ENCODE results near the gene UST.

Gene UST

DNA sequence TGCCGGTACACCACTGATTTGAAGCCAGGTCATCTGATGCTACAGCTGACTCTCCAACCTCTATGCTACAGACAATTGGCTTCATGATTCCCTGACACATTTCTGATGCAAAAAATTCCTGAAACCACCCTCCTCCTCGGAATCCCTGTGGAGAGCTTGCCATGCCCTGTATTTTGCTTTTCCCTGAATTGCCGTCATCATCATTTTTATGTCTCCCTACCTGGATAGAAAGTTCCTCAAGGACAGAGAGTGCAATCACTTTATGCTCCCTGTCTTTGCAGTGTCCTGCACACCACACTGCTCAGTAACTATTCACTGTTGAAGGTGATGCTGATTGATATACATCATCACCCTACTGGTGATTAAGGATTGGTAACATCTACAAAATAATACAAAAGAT lies 239.8 kb downstream of the UST start:
- TF ChIP-seq, protein P1, sequence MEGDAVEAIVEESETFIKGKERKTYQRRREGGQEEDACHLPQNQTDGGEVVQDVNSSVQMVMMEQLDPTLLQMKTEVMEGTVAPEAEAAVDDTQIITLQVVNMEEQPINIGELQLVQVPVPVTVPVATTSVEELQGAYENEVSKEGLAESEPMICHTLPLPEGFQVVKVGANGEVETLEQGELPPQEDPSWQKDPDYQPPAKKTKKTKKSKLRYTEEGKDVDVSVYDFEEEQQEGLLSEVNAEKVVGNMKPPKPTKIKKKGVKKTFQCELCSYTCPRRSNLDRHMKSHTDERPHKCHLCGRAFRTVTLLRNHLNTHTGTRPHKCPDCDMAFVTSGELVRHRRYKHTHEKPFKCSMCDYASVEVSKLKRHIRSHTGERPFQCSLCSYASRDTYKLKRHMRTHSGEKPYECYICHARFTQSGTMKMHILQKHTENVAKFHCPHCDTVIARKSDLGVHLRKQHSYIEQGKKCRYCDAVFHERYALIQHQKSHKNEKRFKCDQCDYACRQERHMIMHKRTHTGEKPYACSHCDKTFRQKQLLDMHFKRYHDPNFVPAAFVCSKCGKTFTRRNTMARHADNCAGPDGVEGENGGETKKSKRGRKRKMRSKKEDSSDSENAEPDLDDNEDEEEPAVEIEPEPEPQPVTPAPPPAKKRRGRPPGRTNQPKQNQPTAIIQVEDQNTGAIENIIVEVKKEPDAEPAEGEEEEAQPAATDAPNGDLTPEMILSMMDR (IDR thresholded peaks at IDR 0.05; ENCODE audit: low read depth, low read length), result no peak
- DNase-seq (ENCODE audit: extremely low read depth, low read depth), result no peak

DNA sequence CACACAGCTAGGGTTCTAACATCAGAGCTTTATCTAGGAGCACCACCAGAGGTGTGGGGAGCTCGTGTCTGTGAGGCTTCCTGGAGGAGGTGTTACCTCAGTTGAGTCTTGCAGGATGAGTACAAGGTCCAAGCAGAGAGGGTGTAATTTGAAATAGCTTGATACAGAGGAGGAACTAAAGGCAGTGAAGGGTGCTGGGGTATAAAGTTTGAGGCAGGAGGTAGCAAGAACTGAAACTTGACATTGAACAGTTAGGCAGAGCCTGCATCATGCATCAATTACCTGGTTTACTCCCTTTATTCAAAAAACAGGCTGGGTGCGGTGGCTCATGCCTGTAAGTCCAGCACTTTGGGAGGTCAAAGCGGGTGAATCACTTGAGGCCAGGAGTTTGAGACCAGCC lies 241.2 kb downstream of the UST start:
- TF ChIP-seq, protein P1 (IDR thresholded peaks at IDR 0.05; ENCODE audit: low read depth, low read length), result no peak
- no peak for DNase-seq (ENCODE audit: extremely low read depth, low read depth)

DNA sequence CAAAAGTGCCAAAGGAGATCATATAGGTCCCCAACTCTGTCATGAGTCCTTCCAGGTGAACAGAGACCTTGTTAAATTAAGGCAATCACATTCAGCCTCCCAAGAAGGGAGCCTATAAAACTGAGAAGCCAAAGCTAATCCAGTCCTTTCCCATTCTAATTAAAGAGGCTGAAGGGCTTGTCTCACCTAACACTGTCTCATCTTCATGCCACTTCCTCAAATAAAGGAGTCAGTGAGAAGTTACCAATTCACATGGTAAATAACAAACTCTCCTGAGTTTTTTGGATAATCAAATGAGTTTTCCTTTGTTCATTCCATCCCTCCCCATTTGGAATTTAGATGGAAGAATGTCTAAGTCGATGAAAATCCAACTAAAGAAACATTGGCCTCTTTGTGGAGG lies 242.8 kb downstream of the UST start:
- no peak for DNase-seq (ENCODE audit: extremely low read depth, low read depth)
- TF ChIP-seq, protein P1 (IDR thresholded peaks at IDR 0.05; ENCODE audit: low read depth, low read length), result no peak

DNA sequence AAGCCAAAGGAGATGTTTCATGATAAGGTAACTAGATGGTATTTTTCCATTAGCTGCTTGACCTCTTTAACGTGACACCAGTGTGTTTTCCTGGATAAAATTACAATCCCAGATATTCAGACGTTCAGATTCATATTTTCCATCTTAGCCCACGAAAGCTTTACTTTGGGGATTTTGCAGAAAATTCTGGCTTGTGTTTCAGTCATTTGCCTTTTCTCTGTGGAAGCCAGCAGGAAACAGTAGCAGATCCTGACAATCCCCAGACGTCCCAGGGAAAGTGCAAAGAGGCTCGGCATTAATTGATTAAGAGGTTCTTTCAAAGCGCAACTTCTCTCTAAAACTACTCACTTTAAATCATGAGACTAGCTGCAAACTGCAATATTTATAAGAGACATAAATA lies 243.6 kb downstream of the UST start:
- no peak for DNase-seq (ENCODE audit: extremely low read depth, low read depth)
- TF ChIP-seq, protein P1 (IDR thresholded peaks at IDR 0.05; ENCODE audit: low read depth, low read length), result no peak

DNA sequence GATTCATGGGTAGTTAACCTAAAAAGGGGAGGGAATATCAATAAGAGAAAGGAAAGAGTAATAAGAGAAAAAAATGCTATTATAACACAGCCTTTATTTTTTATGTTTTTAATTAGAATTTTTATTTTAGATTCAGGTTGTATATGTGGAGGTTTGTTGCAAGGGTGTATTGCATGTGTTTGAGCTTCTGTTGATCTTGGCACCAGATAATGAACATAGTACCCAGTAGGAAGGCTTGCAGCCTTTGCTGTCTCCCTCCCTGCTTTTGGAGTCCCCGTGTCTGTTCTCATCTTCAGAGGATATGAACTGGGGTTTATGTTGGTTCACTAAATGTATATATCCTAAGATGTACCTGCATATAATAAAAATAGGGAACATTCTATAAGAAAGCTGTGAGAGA lies 250.0 kb downstream of the UST start:
- TF ChIP-seq, protein P1 (IDR thresholded peaks at IDR 0.05; ENCODE audit: low read depth, low read length), result no peak
- no peak for DNase-seq (ENCODE audit: extremely low read depth, low read depth)

DNA sequence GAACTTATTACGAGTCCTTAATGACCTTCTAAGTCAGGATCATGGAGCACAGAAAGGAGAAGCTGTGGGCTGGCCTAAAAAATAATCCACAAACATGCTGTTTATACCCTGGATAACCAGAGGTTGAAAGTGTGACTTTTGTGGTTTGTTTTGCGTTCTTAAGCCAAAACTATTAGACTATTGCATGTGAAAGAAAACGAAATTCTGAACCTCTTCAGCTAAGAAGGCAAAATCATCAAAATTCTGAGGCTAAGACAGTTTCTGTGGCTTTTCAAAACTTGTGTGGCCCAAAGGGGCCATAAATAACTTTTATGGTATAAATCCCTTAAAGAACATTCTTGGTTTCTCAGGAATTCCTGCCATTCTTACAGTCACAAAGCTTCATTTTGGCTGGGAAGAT lies 251.0 kb downstream of the UST start:
- TF ChIP-seq, protein P1 (IDR thresholded peaks at IDR 0.05; ENCODE audit: low read depth, low read length), result no peak
- peak; percentile 32 for DNase-seq (ENCODE audit: extremely low read depth, low read depth)

DNA sequence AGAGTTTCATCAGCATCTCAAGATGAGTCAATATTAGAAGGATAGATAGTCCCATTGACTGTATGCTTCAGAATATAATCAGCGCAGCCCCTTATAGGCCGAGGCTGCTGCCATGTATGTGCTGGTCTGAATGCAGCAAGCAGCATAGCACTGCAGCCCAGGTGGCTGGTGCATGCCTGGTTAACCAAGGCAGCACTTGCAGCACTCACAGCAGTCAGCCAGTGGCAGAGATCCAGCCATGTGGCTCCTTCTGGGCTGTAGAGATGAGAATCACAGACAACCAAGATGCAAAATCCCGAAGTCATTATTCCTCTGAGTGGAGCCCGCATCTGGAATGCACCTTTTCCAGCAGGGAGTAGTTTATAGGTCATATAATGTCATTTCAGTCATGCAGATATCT lies 251.9 kb downstream of the UST start:
- TF ChIP-seq, protein P1 (IDR thresholded peaks at IDR 0.05; ENCODE audit: low read depth, low read length), result no peak
- DNase-seq (ENCODE audit: extremely low read depth, low read depth), result no peak
